GM12874 (cell line): ENCODE data around the gene PITPNM3.

Source experiments
- TF ChIP-seq, protein P1 (sequence below): IDR thresholded peaks from 2 replicates; pipeline ENCODE4 v1.5.1; 2011; ENCODE audit warnings: low read depth, mild to moderate bottlenecking, control low read depth, low read length, moderate library complexity; ENCODE audit not compliant: insufficient read depth

PITPNM3 gene

GRCh38 chr17:6509921-6510320, 46.4 kb downstream of the PITPNM3 start:
- TF ChIP-seq, protein P1, sequence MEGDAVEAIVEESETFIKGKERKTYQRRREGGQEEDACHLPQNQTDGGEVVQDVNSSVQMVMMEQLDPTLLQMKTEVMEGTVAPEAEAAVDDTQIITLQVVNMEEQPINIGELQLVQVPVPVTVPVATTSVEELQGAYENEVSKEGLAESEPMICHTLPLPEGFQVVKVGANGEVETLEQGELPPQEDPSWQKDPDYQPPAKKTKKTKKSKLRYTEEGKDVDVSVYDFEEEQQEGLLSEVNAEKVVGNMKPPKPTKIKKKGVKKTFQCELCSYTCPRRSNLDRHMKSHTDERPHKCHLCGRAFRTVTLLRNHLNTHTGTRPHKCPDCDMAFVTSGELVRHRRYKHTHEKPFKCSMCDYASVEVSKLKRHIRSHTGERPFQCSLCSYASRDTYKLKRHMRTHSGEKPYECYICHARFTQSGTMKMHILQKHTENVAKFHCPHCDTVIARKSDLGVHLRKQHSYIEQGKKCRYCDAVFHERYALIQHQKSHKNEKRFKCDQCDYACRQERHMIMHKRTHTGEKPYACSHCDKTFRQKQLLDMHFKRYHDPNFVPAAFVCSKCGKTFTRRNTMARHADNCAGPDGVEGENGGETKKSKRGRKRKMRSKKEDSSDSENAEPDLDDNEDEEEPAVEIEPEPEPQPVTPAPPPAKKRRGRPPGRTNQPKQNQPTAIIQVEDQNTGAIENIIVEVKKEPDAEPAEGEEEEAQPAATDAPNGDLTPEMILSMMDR, result no peak

GRCh38 chr17:6509031-6509771, 47.2 kb downstream of the PITPNM3 start:
- TF ChIP-seq, protein P1, result no peak

GRCh38 chr17:6508519-6509030, 47.8 kb downstream of the PITPNM3 start:
- TF ChIP-seq, protein P1, result no peak

GRCh38 chr17:6508016-6508415, 48.3 kb downstream of the PITPNM3 start:
- TF ChIP-seq, protein P1, result no peak

DNA sequence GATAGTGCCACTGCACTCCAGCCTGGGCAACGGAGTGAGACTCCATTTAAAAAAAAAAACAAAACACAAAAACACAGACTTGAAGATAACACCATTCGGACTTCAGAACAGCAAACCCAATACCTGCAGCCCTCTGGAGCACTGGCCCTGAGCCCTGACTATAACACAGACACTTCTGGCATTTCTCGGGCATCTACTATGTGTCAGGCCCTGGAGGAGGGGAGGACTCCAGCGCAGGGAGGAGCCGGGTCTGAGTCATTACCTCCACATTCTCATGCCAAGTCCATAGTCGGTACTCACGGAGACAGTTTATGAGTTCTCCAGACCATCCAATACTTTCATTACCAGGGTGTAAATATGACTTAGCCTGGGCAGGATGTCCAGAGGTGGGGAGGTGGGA, 48.8 kb downstream of the PITPNM3 start:
- TF ChIP-seq, protein P1, result no peak

DNA sequence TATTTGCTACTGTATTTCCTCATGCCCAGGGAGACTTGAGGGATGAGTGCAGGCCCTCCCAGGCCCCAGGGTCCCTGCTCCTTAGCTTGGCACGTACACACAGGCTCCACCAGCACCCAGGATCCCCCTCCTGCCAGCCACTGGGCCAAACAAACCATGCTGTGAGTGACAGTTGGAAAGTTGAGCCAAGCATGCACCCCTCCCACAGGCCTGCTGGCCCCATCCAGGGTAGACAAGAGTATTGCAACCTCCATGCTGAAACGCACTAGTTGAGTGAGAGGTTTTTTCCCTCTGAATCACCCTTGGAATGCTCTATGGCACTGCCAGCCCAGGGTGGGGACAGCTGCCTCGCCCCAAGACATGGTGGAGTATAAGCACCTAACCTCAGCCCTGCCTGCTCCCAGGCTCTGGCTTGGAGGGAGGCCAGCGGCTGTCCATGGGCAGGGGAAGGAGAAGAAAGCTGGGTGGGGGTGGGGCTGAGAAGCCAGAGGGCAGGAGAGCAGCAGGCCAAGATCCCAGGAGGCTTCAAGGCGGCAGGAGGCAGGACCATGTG, 49.6 kb downstream of the PITPNM3 start:
- TF ChIP-seq, protein P1, result no peak

- TF ChIP-seq, protein P1, result no peak
Measured at GRCh38 chr17:6505425-6506142, 50.8 kb downstream of the PITPNM3 start.
